Forelimb muscle (tissue), 1 donor: ENCODE data around the gene TNXB. TPM values are rescaled to one million over a fixed set of nuclear protein-coding genes. Genes with fewer than 3 reads are reported as not detected.
"Not testable (repeated sequence)": the region's sequence is repeated elsewhere in the genome, so short reads cannot be mapped to it uniquely, and the experiment has no call there.

Experiments
- DNase-seq: peaks from one replicate; pipeline ENCODE4 v3.0.0-alpha.2; 2013; ENCODE audit warnings: low read depth
- polyA plus RNA-seq: library from polyadenylated mRNA; unstranded; fragments of 120-200 nt; gene quantifications from one replicate; pipeline ENCODE4 v1.2.1, GENCODE V29; 2013; ENCODE audit not compliant: insufficient read length

TNXB gene
- polyA plus RNA-seq, 1 donor: 108 TPM

DNA sequence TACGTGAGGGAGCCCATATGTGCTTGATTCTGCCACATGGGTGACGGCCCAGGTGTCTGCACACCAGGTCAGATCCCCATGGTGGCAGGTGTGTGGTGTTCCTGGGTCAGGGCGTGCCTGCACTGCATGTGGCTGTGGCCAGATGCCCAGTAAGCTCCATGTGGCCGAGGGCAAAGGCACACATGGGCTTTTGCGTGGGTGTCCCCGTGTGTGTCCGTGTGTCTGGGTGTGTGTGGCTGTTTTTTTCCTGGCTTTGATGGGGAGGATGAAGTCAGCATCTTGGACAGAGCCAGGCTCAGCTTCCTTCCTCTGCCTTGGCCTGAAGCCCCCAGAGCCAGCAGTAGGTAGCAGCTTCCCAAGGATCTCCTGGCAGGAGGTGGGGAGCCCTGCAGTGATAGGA lies 1.5 kb upstream of the TNXB start:
- DNase-seq: no peak

DNA sequence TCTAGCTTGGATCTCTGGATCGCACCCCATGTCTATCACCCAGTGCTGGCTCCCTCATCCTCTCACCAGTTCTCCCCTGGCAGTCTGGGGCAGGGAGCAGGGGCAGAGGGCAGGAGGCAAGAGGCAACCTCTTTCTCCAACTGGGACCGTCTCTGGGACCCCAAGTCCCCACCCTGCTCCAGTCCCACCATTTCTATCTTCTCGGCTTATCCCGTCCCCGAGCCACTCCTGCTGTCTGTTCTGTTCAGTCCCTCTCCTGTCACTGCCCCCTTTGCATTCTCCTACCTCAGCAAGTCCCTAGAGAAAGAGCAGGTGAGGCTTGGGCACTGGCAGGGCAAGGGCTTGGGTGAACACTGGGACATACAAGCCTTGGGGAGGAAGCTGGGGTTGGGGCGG lies 625 bp upstream of the TNXB start:
- DNase-seq: no peak

DNA sequence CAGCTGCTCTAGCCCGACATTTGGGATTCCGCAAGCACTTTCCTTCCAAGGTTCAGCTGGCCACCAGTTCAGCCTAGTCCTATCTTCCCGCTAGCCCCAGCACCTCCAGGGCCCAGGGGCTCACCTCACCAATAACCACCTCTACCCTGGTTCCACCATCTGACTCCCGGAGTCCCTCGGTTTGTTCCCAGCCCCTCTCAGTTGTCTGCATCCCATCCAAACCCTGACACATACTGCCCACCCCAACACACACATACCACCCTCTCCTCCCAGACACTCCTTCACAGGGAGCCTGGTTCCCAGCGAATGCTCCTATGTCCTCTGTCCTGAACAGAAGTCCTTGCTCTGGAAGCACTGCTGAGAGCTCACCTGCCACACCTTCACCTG lies 418 bp downstream of the TNXB start:
- no peak for DNase-seq

DNA sequence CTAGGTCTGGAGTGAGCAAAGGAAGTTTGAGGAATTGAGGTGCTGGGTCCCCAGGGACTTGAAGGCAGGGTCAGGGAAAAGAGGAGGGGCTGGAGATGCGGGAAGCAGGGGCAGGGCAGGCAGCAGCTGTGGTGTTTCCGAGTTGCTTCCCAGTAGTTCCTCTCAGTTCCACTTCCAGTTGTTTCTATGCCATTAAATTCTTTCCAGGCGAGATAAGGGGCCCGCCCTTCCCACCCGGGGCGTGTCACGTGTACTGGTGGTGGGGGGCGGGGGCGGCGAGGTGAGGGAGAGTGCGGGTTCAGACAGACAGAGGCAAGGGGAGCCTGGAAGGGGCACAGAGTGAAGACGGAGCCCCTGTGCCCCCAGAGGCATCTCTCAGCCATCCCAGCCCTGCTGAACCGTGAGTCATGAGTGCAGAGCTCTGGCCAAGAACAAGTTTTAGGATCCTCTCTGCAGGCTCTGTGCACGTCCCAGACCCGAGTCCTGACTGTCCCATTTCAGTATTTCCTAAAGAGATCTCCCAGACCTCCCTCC lies 977 bp downstream of the TNXB start:
- DNase-seq: no peak

DNA sequence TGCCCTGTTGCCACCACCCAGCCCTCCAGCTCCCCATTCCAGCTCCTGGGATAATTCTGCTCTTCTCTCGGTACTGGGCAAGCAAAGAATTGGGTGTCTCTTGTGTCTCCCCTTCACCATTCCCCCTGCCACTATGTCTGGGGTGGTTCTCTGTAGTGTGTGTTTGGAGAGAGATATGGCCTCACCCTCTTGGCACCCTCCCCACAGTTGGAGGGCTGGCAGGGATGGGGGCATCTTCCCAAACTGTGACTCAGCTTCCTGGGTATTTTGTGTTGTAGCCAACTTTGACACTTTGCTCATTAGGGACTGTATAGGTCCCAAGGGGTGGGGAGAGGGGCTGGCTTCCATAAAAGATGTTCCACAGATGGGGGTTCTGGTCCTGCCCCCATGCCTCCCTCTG lies 1.7 kb downstream of the TNXB start:
- DNase-seq: no peak

DNA sequence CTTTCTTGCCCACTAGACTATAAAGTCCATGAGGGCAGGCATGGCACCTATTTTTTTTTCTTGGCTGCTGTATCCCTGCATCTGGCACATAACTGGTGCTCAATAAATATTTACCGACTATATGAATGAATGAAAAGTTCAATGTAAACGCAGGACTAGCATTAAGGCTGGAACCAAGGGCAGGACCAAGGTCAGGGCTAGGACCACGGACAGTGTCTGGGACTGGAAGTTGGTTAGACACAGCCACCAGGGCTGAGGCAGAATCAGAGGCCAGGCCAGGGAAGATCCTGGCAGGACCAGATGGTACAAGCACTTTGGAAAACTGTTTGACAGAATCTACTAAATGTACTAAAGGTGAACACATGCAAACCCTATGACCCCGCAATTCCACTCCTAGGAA lies 3.7 kb downstream of the TNXB start:
- no peak for DNase-seq

DNA sequence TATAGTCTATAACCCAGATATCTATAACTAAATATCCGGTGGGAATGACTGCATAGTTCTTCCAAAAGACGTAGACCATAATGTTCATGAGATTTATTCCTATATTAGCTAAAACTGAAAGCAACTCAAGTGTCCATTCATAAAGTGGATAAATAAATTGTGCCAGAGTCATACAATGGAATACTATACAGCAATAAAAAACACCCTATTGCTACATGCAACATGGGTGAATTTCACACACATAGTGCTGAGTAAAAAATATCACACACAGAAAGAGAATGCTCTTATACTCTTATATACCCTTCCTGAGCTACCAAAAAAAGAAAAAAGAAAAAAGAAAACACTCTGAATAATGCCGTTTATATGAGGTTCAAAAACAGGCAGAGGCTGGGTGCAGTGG lies 6.9 kb downstream of the TNXB start:
- no peak for DNase-seq

DNA sequence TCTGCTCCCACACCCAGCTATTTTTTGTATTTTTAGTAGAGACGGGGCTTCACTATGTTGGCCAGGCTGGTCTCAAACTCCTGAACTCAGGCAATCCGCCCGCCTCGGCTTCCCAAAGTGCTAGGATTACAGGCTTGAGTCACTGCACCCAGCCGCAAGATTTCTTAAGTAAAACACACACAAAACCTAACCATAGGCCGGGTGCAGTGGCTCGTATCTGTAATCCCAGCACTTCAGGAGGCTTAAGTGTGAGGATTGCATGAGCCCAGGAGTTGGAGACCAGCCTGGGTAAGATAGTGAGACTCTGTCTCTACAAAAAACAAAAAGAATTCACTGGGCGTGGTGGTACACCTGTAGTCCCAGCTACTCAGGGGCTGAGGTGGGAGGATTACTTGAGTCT lies 8.9 kb downstream of the TNXB start:
- not testable (repeated sequence) for DNase-seq

DNA sequence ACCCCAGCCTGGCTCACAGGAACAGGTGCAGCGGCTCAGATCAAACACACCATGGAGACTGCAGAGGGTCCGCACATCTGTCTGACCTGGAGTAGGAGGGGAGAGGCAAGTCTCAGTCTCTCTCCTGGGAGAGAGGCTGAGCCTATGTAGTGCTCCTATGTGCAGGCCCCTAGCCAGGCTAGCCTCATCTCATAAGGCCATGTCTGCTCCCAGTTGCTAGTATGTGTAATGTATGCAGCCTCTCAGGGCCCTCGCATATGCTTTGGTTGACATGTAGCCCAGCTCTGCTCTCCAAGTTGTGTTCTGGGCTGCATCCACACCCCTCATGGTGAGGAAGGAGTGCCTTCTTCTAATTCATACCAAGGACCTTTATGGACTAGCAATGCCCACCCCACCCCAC lies 11.8 kb downstream of the TNXB start:
- no peak for DNase-seq

DNA sequence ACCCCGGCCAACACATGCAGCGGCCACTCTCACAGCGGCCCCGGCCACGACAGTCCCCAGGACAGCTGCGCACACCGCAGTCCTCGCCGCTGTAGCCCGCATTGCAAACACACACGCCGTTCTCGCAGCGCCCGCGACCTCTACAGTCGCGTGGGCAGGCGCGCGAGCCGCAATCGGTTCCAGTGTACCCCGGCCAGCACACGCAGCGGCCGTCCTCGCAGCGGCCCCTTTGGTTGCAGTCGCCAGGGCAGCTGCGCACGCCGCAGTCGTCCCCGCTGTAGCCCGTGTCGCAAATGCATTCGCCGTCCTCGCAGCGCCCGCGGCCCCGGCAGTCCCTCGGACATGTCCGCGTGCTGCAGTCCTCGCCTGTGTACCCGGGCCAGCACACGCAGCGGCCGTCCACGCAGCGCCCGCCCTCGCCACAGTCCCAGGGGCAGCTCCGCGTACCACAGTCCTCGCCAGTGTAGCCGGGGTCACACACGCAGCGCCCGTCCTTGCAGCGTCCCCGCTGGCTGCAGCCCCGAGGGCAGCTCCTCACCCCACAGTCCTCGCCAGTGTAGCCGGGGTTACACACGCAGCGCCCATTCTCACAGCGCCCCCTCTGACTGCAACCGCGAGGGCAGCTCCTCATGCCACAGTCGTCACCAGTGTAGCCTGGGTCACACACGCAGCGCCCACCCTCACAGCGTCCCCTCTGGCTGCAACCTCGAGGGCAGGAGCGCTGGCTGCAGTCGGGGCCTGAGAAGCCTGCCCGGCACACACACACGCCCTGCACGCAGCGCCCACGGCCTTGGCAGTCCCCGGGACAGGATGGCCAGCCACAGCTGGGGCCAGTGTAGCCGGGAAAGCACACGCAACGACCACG lies 12.5 kb downstream of the TNXB start:
- DNase-seq: no peak

DNA sequence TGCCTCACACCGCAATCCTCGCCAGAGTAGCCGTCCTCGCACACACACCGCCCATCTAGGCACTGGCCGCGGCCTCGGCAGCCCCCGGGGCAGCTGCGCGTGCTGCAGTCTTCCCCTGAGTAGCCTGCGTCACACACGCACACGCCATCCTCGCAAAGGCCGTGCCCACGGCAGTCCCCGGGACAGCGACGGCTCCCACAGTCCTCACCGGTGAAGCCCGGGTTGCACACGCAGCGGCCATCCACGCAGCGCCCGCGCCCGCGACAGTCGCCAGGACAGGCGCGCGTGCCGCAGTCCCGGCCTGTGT lies 13.1 kb downstream of the TNXB start:
- DNase-seq: no peak

DNA sequence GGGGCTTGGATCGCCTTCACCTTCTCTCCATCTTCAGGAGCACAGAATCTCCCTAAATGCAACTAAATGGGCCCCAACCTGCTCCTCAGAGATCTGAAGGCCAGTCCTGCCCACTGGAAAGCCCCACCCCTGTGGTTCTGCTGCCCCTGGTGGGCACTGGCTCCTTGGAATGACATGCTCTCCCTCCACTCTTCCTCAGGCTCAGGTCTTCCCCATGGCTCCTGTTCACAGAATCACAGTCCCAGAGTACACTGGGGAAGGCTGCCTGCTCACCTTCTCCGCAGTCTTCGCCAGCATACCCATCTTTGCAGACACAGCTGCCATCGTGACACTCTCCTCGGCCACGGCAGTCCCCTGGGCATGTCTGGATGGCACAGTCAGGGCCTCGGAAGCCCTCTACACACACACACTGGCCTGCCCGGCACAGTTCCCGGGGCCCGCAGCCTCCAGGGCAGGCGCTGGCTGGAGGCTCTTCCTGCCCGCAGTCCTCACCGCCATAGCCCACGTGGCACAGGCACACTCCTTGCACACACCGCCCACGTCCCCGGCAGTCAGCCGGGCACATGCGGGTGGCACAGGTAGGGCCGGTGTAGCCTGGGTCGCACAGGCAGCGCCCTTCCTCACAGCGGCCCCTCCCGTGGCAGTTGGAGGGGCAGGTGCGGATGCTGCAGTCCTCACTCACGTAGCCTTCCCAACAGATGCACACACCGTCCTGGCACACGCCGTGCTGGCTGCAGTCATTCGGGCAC lies 13.6 kb downstream of the TNXB start:
- no peak for DNase-seq

DNA sequence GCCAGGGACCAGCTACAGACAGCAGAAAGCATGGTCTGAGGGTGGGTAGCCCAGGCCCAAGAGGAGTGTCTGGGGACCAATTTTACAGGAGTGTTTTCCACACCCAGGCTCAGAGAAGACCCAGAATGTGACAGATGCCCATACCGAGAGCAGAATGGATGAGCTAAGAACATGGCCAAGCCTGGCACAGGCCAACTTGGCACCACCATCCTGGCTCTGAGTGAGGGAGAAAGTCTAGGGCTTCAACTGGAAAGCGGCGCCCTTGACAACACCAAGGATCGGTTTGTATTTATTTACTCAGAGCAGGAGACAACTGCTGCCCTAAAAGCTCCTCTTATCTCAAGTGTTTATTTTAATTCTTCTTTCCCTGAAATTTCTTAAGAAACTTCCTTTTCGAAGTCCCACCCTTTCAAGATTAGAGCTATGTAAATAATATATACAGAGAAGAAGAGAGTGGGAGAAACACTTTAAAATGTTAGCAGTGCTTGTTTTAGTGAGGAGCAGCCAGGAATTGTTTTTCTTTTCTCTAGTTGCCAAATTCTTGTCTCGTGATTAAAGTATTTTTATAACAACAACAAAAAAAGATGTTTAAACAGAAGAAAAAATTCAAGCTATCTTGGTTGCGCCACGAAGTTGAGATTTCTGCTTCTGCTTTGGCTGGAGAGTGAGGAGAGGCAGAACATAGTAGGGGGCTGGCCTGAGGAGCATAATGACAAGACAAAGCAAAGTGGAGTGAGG lies 16.2 kb downstream of the TNXB start:
- no peak for DNase-seq

DNA sequence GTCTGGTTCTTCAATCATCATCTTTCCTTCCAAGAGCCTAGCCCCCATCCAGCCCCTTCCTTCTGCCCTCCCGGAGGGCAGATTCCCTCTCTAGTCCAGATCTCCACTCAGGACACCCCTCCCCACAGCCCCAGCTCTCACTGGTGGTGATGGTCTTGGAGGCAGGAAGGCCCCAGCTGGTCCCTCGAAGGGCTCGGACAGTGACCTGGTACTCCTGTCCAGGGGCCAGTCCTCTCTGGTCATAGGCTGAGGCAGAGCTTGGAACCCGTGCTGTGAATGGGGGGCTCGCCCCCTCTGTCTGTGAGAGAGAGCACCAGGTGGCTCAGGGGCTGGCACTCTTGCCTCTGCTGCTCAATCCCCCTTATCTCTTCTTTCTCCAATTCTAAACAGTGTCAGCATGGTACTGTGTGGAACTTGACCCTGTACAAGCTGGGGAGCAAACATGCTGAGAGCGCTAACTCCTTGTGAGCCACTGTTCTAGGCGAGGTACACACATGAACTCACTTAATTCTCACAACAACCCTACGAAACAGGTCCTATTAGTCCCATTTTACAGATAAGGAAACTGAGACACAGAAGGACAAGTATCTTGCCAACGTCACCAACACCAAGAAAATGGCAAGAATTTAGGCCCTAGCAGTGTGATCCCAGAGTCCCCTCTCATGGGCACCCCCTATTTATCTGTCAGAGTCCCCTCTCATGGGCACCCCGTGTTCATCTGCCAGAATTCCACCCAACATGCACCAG lies 19.9 kb downstream of the TNXB start:
- no peak for DNase-seq

DNA sequence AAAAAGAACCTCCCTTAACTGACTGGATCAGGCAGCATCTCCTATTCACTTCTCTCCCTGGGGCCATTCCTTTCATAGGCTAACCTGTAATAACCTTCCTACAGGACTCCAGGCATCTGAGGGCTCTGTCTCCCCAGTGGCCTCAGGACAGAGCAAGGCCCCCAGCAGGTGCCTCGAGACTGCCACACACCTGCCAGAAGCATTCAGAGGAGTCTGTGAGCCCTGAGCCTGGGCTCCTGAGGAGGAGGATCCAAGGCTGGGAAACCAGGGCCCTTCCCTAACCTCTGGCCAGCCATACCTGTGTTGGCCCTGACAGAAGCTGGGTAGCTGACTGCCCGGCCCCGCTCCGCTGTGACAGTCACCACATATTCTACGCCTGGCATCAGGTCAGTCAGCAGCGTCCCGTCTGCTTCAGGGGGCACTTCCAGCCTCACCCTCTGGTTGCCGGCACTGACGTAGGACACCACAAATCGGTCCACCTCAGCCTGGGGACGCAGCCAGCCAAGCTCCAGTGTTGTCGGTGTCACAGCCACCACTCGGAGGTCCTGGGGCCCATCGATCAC lies 20.6 kb downstream of the TNXB start:
- DNase-seq: no peak

DNA sequence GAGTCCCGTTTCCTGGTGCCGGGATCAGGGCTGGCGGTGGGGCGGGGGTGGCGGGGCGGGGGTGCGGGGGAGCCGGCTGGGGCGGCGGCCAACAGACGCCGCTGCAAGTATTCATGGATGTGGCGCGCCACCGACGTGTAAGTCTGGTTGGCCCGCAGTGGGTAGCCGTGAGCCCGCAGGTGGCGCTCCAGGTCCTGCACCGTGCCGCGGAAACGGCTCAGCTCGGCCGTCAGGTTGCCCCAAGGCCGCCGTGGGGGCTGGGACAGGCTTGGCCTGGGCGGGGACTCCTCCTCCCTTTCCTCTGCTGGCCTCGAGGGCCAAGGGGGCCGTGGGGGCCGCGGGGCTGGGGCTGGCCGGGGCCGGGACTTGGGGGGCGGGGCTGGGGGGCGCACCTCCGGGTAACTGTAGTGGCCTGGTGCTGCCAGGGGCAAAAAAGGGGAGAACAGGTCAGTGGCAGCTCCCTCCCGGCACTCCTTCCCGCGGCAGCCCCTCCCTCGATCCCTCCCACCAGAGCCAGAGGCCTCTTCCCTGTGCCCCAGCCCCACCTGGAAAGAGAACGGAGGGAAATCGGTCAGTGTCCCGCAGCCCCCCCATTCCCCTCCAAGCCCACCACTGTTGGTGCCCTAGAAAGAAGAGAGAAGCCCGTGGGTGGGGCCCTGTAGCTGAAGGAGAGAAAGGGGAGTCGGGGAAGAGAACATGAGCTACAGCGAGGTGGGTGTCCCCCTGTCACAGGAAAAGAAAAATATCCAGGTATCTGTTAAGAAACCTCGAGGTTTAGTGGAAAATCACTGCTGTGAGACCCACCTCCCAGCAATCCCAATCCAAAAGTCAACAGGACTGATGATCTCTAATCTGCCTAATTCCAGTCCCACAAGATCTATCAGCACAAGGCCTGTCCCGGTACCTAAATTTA lies 21.3 kb downstream of the TNXB start:
- DNase-seq: no peak

DNA sequence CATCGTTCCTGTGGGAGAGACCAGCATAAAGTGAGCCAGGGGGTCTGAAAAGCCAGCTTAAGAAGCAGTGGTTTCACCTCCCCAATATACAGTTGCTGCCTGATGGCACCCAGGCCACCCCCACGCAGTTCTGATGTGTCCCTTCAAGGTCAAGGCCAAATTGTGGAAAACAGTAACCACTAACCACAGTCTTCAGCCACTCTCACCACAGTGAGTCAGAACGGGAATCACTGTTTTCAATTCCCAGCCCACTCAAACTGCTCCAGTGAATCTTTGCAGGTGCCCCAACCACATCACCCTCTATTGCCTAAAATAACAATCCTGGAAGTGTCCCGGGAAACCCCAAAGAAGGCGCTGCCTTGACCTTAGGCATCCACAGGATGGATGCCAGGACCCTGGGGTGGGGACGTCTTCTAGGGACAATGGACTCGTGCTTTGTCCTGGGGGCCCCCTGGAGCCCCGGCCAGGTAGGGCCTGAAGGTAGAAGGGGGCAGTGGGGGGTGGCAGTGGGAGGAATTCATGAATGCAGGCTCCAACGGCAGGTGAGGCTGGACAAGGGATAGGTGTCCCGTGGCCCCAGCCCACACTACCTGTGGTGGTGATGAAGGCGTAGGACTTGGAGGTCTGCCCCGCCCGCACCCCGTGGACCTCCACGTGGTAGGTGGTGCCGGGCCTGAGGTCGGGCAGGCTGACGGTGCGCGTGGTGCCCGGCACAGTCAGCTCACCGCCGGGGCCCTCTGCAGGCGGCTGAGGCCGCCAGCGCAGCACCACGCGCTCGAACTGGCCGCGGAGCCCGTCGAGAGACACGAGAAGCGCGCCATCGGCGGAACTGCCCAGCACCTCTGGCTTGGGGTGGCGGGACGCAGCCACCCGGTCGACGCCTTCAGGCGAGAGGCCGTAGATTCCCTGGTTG lies 22.2 kb downstream of the TNXB start:
- no peak for DNase-seq

DNA sequence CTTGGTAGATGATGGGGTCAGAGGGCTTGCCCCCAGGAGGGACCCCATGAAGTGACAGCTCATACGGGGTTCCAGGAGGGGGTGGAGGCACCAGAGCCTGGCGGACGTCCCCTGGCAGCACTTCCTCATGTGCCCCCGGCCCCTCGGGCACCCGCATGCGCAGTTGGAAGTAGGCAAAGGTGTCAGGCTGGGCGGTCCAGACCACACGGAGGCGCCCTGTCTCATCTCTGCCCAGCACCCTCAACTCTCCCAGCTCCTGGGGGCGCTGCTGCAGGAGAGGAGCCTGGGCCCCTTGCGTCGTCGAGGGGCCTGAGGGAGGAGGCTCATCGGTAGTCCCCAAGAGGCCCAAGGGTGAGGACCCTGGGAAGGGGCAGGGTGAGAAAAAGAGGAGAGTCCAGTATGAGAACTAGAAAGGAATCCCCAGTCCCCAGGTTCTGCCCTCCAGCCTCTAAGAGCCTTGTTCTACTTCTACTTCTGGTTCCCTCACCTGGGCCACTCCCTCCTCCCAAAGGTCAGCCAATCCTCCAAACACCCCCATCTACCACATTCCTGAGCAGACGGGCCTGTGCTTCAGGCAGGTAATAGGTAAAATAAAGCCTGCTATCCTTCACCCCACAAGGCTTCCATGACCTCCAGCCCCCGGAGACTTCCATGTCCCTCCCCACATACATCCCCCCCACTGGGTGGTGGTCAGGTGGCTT lies 23.2 kb downstream of the TNXB start:
- DNase-seq: no peak

DNA sequence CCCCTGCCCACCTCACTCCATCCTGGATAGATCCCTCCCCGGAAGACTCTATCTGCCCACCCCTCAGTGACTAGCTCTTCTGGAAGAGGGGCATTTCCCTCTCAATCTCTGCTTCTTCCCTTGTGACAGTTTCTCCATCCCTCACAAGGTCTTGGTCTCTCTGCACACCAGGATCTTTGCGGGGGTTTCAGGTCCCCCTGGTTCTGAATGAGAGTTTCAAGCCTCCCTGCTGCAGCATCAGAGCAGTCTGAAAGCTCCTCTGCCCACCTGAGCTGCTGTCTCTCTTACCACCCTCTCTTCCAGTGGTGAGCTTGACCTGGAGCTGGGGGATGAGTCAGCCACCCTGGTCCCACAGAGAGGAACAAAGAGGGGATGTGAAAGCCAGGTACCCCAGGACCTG lies 24.4 kb downstream of the TNXB start:
- DNase-seq: no peak
